Measurements from ENCODE around the gene SMPD1.

The SMPD1 gene

DNA sequence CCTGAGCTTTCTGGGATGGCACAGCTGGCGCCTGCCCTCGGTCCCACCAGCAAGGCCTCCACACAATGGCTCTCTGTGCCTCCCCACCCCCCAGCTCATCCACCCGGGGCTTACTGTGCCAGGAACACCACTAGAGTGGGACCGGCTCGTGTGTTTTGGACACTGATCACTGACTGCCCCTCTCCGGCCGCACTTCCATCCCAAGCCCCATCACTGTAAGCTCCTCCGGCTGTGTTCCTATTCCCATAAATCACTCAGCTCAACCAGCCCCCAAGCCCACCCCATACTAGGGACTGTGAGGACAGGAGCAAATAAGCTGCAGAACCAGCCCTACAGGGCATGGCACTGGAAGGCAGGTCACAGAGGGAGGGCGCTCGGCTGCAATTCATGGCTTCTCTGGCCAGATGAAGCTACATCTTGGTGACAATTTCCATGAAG, 21.3 kb downstream of the SMPD1 start:
- TF ChIP-seq FOXP2 (optimal IDR thresholded peaks at IDR 0.05; ENCODE audit: borderline replicate concordance, extremely low read depth, extremely low read length, insufficient read depth) (no peak), POLR2AphosphoS5 (IDR thresholded peaks at IDR 0.05; ENCODE audit: low read depth, low read length) (no peak), SIN3A (IDR thresholded peaks at IDR 0.05; ENCODE audit: borderline replicate concordance, insufficient read depth, low read length) (no peak), TAF1 (IDR thresholded peaks at IDR 0.05; ENCODE audit: borderline replicate concordance, insufficient read depth, low read length) (no peak)
- TF ChIP-seq, protein P1, sequence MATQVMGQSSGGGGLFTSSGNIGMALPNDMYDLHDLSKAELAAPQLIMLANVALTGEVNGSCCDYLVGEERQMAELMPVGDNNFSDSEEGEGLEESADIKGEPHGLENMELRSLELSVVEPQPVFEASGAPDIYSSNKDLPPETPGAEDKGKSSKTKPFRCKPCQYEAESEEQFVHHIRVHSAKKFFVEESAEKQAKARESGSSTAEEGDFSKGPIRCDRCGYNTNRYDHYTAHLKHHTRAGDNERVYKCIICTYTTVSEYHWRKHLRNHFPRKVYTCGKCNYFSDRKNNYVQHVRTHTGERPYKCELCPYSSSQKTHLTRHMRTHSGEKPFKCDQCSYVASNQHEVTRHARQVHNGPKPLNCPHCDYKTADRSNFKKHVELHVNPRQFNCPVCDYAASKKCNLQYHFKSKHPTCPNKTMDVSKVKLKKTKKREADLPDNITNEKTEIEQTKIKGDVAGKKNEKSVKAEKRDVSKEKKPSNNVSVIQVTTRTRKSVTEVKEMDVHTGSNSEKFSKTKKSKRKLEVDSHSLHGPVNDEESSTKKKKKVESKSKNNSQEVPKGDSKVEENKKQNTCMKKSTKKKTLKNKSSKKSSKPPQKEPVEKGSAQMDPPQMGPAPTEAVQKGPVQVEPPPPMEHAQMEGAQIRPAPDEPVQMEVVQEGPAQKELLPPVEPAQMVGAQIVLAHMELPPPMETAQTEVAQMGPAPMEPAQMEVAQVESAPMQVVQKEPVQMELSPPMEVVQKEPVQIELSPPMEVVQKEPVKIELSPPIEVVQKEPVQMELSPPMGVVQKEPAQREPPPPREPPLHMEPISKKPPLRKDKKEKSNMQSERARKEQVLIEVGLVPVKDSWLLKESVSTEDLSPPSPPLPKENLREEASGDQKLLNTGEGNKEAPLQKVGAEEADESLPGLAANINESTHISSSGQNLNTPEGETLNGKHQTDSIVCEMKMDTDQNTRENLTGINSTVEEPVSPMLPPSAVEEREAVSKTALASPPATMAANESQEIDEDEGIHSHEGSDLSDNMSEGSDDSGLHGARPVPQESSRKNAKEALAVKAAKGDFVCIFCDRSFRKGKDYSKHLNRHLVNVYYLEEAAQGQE (IDR thresholded peaks at IDR 0.05; ENCODE audit: insufficient read depth in 1 of 2, low read depth in 2 of 2, low read length in 2 of 2), result no peak

DNA sequence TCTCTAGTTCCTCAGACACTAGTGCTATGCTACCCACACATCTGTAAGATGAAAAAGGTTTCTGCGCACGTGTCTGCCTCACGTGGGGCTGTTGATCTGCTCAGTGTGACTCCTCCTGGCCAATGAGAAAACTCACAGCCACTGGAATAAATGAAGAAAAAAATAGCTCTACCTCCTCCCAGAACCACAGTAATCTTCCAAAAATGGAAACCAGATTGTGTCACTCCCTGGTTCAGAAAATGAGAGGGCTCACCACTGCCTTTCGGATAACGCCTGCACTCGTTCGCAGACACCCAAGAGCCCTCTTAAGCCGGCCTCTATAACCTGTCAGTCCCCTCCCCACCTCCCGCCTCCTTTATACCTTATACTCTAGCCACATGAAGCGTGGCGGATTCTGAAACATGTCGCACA, 23.5 kb downstream of the SMPD1 start:
- no peak for TF ChIP-seq TAF1 (IDR thresholded peaks at IDR 0.05; ENCODE audit: borderline replicate concordance, insufficient read depth, low read length)
- TF ChIP-seq, protein P1 (IDR thresholded peaks at IDR 0.05; ENCODE audit: insufficient read depth in 1 of 2, low read depth in 2 of 2, low read length in 2 of 2), result no peak
- TF ChIP-seq POLR2AphosphoS5 (IDR thresholded peaks at IDR 0.05; ENCODE audit: low read depth, low read length), result no peak
- no peak for TF ChIP-seq SIN3A (IDR thresholded peaks at IDR 0.05; ENCODE audit: borderline replicate concordance, insufficient read depth, low read length)
- no peak for TF ChIP-seq FOXP2 (optimal IDR thresholded peaks at IDR 0.05; ENCODE audit: borderline replicate concordance, extremely low read depth, extremely low read length, insufficient read depth)

DNA sequence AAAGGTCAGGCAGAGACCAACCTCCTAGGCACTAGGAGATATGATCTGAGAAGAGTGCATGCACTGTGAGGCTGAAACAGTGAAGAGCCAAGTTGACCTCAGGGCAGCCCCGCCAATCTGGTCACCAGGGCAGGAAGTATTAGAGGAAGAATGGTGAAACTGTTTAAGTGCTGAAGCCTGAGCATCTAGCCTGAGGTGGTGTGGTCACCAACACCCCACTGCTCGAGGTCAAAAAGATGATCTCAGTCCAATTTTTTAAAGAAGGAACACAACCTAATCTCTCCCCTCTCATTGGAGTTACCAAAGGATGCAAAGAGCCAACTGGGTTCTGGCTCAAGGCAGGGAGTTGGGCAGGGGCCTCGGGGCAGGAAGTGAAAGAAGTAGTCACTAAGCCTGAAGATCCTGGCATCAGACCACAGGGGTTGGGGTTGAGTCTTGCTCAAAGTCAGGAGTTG, 24.6 kb downstream of the SMPD1 start:
- TF ChIP-seq, protein P1 (IDR thresholded peaks at IDR 0.05; ENCODE audit: insufficient read depth in 1 of 2, low read depth in 2 of 2, low read length in 2 of 2), result no peak
- TF ChIP-seq TAF1 (IDR thresholded peaks at IDR 0.05; ENCODE audit: borderline replicate concordance, insufficient read depth, low read length) (no peak), SIN3A (IDR thresholded peaks at IDR 0.05; ENCODE audit: borderline replicate concordance, insufficient read depth, low read length) (no peak), POLR2AphosphoS5 (IDR thresholded peaks at IDR 0.05; ENCODE audit: low read depth, low read length) (no peak), FOXP2 (optimal IDR thresholded peaks at IDR 0.05; ENCODE audit: borderline replicate concordance, extremely low read depth, extremely low read length, insufficient read depth) (no peak)

DNA sequence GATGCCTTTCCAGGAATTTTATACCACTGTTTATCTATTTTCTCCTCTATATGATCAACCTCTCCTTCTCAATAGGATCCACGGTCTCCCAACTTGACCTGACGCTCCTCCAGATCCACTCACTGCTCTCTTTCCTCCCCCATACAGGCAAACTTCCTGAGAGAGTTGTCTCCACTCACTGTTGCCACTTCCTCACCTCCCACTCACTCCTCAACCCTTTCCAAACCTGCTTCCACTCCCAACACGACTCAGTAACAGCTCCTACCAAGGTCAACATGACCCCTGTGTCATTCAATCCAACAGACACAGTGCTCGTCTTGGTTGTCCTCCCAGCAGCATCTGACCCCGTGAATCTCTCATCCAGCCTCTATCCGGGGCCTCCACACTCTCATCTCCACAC, 25.5 kb downstream of the SMPD1 start:
- TF ChIP-seq SIN3A (IDR thresholded peaks at IDR 0.05; ENCODE audit: borderline replicate concordance, insufficient read depth, low read length), result no peak
- TF ChIP-seq, protein P1 (IDR thresholded peaks at IDR 0.05; ENCODE audit: insufficient read depth in 1 of 2, low read depth in 2 of 2, low read length in 2 of 2), result no peak

DNA sequence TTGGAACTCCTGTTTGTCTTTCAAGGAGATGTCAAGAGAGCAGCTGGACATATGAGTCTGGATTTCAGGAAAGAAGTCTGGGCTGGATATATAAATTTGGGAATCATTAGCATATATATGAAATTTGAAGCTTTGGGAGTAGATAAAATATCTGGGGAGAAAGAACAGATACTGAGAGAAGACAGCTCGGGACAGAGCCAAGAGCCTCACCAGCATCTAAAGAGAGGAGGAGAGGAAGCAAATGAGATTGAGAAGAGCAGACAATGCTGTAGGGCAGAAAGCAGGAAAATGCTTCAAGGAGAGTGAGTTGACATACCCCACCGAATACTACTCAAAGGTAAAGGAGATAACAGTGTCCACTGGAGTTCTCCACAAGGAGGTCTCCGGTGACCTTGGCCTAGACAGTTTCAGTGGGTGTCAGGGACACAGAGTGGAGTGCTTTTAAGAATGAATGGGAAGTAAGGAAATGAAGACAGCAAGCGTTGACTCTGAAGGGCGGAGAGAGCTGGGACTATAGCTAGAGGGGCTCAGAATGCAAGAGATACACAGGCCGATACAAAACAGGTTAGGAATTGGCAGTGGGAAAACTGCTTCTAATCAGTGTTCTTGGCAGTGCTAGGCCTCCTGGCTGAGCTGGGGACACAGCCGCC, 27.8 kb downstream of the SMPD1 start:
- TF ChIP-seq FOXP2 (optimal IDR thresholded peaks at IDR 0.05; ENCODE audit: borderline replicate concordance, extremely low read depth, extremely low read length, insufficient read depth) (no peak), SIN3A (IDR thresholded peaks at IDR 0.05; ENCODE audit: borderline replicate concordance, insufficient read depth, low read length) (no peak), POLR2AphosphoS5 (IDR thresholded peaks at IDR 0.05; ENCODE audit: low read depth, low read length) (no peak), TAF1 (IDR thresholded peaks at IDR 0.05; ENCODE audit: borderline replicate concordance, insufficient read depth, low read length) (no peak)
- TF ChIP-seq, protein P1 (IDR thresholded peaks at IDR 0.05; ENCODE audit: insufficient read depth in 1 of 2, low read depth in 2 of 2, low read length in 2 of 2), result no peak

Data from PFSK-1 (cell line).